HCT116 (cell line): ENCODE measurements around the gene IGFN1. TPM values are rescaled to one million over a fixed set of nuclear protein-coding genes. Genes with fewer than 3 reads are reported as not detected.

Experiments
- ATAC-seq: fragments of 200-7000 bp; cut with Tn5 transposase; 2 replicates; pipeline ENCODE4 v1.9.1; 2020; ENCODE audit warnings: mild to moderate bottlenecking, moderate library complexity
- BruUV-seq: library from RNA; stranded (reverse); fragments of 400-500 nt; replicated peaks from 2 replicates; lab custom pipeline; 2021; lab: Mats Ljungman, UMichigan
- CTCF ChIA-PET: fragments of 300-600 bp; sonication (Branson Sonifier 250); formaldehyde crosslinking; loops from one replicate; lab custom pipeline; 2021; ENCODE audit warnings: antibody characterized with exemption; lab: Charles Lee
- POLR2A ChIA-PET: fragments of 300-600, 350-600 bp; sonication (Branson Sonifier 250); formaldehyde crosslinking; loops from one replicate; lab custom pipeline; 2021; ENCODE audit warnings: antibody characterized with exemption; lab: Charles Lee
- RAD21 ChIA-PET, 2 experiments: fragments of 300-600 bp; sonication (Branson Sonifier 250); formaldehyde crosslinking; loops; one replicate each; lab custom pipeline; 2023; ENCODE audit warnings: low total read pairs in 2 of 2; ENCODE audit not compliant: uncharacterized antibody in 2 of 2, unreplicated experiment in 2 of 2, low non-redundant PET in 1 of 2; lab: Charles Lee
- DNase-seq: peaks from one replicate; pipeline ENCODE4 v3.0.0-alpha.2; 2010; ENCODE audit warnings: low read depth, low spot score
- H2AFZ ChIP-seq: fragments of 200-600 bp; shearing (Covaris generic), sonication (generic); 2 replicates; pipeline ENCODE4 v1.6.1; 2017; ENCODE audit warnings: low read depth, mixed run types, mixed read lengths, antibody characterized with exemption, low read length; ENCODE audit not compliant: poor library complexity, severe bottlenecking
- H3K27ac ChIP-seq: 2 replicates; pipeline ENCODE4 v1.5.1; 2012; ENCODE audit warnings: low read depth, low read length
- H3K27me3 ChIP-seq: fragments of 200-600 bp; sonication (generic); 2 replicates; pipeline ENCODE4 v1.6.1; 2016; ENCODE audit warnings: mixed run types, low read length, mixed read lengths; ENCODE audit not compliant: insufficient read depth
- H3K36me3 ChIP-seq, 2 experiments: fragments of 200-500 bp in 1 of 2; fragments of 200-600 bp in 1 of 2; sonication (Bioruptor generic) in 1 of 2; sonication (generic) in 1 of 2; 2 replicates each; pipeline versions ENCODE4 v1.5.1 to v1.6.1; 2014 to 2016; ENCODE audit warnings: low read length in 2 of 2, inconsistent platforms in 1 of 2, mixed read lengths in 1 of 2, mixed run types in 1 of 2; ENCODE audit not compliant: insufficient read depth in 2 of 2, control insufficient read depth in 1 of 2
- H3K4me1 ChIP-seq, 2 experiments: fragments of 200-600 bp in 1 of 2; sonication (generic) in 1 of 2; 2 replicates each; pipeline versions ENCODE4 v1.5.1 to v1.6.1; 2012 to 2017; ENCODE audit warnings: low read length in 2 of 2, inconsistent platforms in 1 of 2, mild to moderate bottlenecking in 1 of 2, mixed read lengths in 1 of 2, mixed run types in 1 of 2, moderate library complexity in 1 of 2; ENCODE audit not compliant: insufficient read depth in 2 of 2, control insufficient read depth in 1 of 2
- H3K4me2 ChIP-seq: fragments of 200-600 bp; sonication (generic); 2 replicates; pipeline ENCODE4 v1.6.1; 2017; ENCODE audit warnings: mixed run types, low read length, mixed read lengths
- H3K4me3 ChIP-seq, 2 experiments: fragments of 200-600 bp in 1 of 2; sonication (generic) in 1 of 2; replicated peaks in 1 of 2; 2 replicates each; pipeline ENCODE4 v1.5.1; 2011 to 2016; ENCODE audit warnings: low read length in 2 of 2, control low read depth in 1 of 2, low read depth in 1 of 2, mild to moderate bottlenecking in 1 of 2, mixed read lengths in 1 of 2, mixed run types in 1 of 2
- H3K79me2 ChIP-seq: fragments of 200-600 bp; sonication (generic); 2 replicates; pipeline ENCODE4 v1.6.1; 2017; ENCODE audit warnings: mild to moderate bottlenecking, mixed run types, low read length, moderate library complexity, mixed read lengths; ENCODE audit not compliant: insufficient read depth
- H3K9ac ChIP-seq: fragments of 200-600 bp; sonication (generic); 2 replicates; pipeline ENCODE4 v1.6.1; 2016; ENCODE audit warnings: low read length, mixed read lengths
- H3K9me2 ChIP-seq: fragments of 200-600 bp; sonication (generic), shearing (Covaris generic); 2 replicates; pipeline ENCODE4 v1.6.1; 2017; ENCODE audit warnings: mixed run types, mild to moderate bottlenecking, moderate library complexity; ENCODE audit not compliant: insufficient read depth
- H3K9me3 ChIP-seq, 2 experiments: fragments of 200-500 bp in 1 of 2; fragments of 200-600 bp in 1 of 2; sonication (Bioruptor generic) in 1 of 2; sonication (generic) in 1 of 2; 2 replicates each; pipeline ENCODE4 v1.6.1; 2014 to 2017; ENCODE audit warnings: low read length in 2 of 2, mixed read lengths in 2 of 2, inconsistent platforms in 1 of 2, low read depth in 1 of 2, mild to moderate bottlenecking in 1 of 2, mixed run types in 1 of 2, moderate library complexity in 1 of 2; ENCODE audit not compliant: control insufficient read depth in 1 of 2, insufficient read depth in 1 of 2
- H4K20me1 ChIP-seq: fragments of 200-600 bp; sonication (generic), shearing (Covaris generic); 2 replicates; pipeline ENCODE4 v1.6.1; 2017; ENCODE audit warnings: mixed run types, mild to moderate bottlenecking, moderate library complexity; ENCODE audit not compliant: insufficient read depth
- ATF3 ChIP-seq: IDR thresholded peaks from 2 replicates; pipeline ENCODE4 v1.6.1; 2012
- CTCF ChIP-seq, 3 experiments: fragments of 200-600 bp in 1 of 3; sonication (generic) in 1 of 3; IDR thresholded peaks in 2 of 3; conservative IDR thresholded peaks in 1 of 3; 2 replicates each; pipeline ENCODE4 v1.5.1; 2012 to 2017; ENCODE audit warnings: low read depth in 2 of 3, low read length in 2 of 3, antibody characterized with exemption in 1 of 3, borderline replicate concordance in 1 of 3, control low read depth in 1 of 3, mild to moderate bottlenecking in 1 of 3, mixed read lengths in 1 of 3, mixed run types in 1 of 3, moderate library complexity in 1 of 3; ENCODE audit not compliant: insufficient read depth in 1 of 3
- ELF1 ChIP-seq: IDR thresholded peaks from 2 replicates; pipeline ENCODE4 v1.6.1; 2012; ENCODE audit warnings: low read depth, borderline replicate concordance
- FOSL1 ChIP-seq: IDR thresholded peaks from 2 replicates; pipeline ENCODE4 v1.6.1; 2012; ENCODE audit warnings: low read depth
- POLR2A ChIP-seq: IDR thresholded peaks from 2 replicates; pipeline ENCODE4 v1.7.0; 2011; ENCODE audit warnings: borderline replicate concordance; ENCODE audit not compliant: insufficient read depth, insufficient read length; ENCODE audit errors: extremely low read depth
- RAD21 ChIP-seq: IDR thresholded peaks from 2 replicates; pipeline ENCODE4 v1.6.1; 2012; ENCODE audit warnings: low read depth, mild to moderate bottlenecking
- intact Hi-C: fragments of 100-400 bp; cut with micrococcal nuclease; formaldehyde crosslinking; loops from 2 replicates; pipeline ENCODE4 v1.10.0; 2022
- total RNA-seq: library from RNA; stranded (reverse); gene quantifications from one replicate; pipeline ENCODE4 v1.2.1, GENCODE V29; 2021; ENCODE audit not compliant: unreplicated experiment

The IGFN1 gene
- total RNA-seq, 1 experiment from 2014 or later = not detected

GRCh38 chr1:201142849-201143725 lies 47.5 kb upstream of the IGFN1 start:
- Histone ChIP-seq H3K9me2 (no peaks in the 10 kb centered on the region), H3K4me3 (no peak overlapping the region), H3K36me3 (peaks cover 29 to 41% of the 10 kb centered on the region in 2 experiments), H3K4me2 (no peak overlapping the region), H3K4me1 (no peaks in the 10 kb centered on the region), H2AFZ (no peak overlapping the region), H4K20me1 (no peaks in the 10 kb centered on the region), H3K27me3 (no peaks in the 10 kb centered on the region), H3K79me2 (no peaks in the 10 kb centered on the region), H3K9ac (no peak overlapping the region), H3K27ac (no peak overlapping the region), H3K9me3 (no peaks in the 10 kb centered on the region)
- no TSS peak for BruUV-seq
- POLR2A ChIA-PET = no interaction called here
- CTCF ChIA-PET = no interaction called here
- RAD21 ChIA-PET = no interaction called here
- TF ChIP-seq RAD21 = no peak
- no peak for TF ChIP-seq FOSL1
- no peak for TF ChIP-seq ELF1
- TF ChIP-seq ATF3 = no peak
- ATAC-seq (no peak), DNase-seq (no peak)
- intact Hi-C loops = no loop called here

- POLR2A ChIA-PET = no interaction called here
- CTCF ChIA-PET = no interaction called here
Observed at GRCh38 chr1:201143726-201144635, 46.6 kb upstream of the IGFN1 start.

More at GRCh38 chr1:201143726-201144635, 46.6 kb upstream of the IGFN1 start:
- H2AFZ ChIP-seq = no peak overlapping the region
- no peak overlapping the region for H3K9ac ChIP-seq
- H3K9me2 ChIP-seq = no peaks in the 10 kb centered on the region
- H3K4me1 ChIP-seq = no peaks in the 10 kb centered on the region
- intact Hi-C loops = no loop called here
- H3K79me2 ChIP-seq = no peaks in the 10 kb centered on the region
- ATAC-seq (no peak), DNase-seq (no peak)
- RAD21 ChIA-PET = no interaction called here
- no peak overlapping the region for H3K4me2 ChIP-seq
- H3K27ac ChIP-seq = no peak overlapping the region
- no peak overlapping the region for H3K4me3 ChIP-seq
- H3K36me3 ChIP-seq = peaks cover 34 to 43% of the 10 kb centered on the region in 2 experiments
- no peaks in the 10 kb centered on the region for H3K27me3 ChIP-seq
- BruUV-seq = no TSS peak
- no peaks in the 10 kb centered on the region for H4K20me1 ChIP-seq
- H3K9me3 ChIP-seq = no peaks in the 10 kb centered on the region
- no peak for TF ChIP-seq CTCF (IDR thresholded peaks at IDR 0.05 in 2 of 3, conservative IDR thresholded peaks at IDR 0.05 in 1 of 3; ENCODE audit: borderline replicate concordance in 1 of 3, insufficient read depth in 1 of 3, low read depth in 2 of 3, low read length in 2 of 3)
- no peak for TF ChIP-seq POLR2A
- TF ChIP-seq ATF3 = no peak
